GM19455 (cell line): Measurements from ENCODE around the gene FCHO1.

Experiments
- ATAC-seq: cut with Tn5 transposase; IDR thresholded peaks from one replicate; pipeline ENCODE4 v1.9.1; 2021; ENCODE audit not compliant: unreplicated experiment

Gene FCHO1

DNA sequence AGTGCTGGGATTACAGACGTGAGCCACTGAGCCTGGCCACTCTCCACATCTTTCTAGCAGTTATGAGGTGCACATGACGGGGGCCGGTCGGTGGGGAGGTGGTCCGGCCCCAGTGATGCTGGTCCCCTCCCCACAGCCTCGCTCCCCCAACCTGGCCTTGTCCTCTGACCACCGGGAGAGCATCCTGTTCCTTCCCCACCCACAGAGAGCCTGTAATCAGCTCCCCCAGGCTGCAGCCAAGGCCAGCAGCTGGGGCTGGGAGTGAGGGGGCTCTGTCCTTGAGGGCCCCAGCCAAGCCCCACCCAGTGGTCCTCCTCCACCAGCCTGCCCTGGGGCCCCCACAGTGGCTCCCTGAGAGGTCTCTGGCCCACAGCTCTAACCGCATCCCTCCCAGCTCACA is 73.1 kb downstream of the FCHO1 start:
- no peak for ATAC-seq

DNA sequence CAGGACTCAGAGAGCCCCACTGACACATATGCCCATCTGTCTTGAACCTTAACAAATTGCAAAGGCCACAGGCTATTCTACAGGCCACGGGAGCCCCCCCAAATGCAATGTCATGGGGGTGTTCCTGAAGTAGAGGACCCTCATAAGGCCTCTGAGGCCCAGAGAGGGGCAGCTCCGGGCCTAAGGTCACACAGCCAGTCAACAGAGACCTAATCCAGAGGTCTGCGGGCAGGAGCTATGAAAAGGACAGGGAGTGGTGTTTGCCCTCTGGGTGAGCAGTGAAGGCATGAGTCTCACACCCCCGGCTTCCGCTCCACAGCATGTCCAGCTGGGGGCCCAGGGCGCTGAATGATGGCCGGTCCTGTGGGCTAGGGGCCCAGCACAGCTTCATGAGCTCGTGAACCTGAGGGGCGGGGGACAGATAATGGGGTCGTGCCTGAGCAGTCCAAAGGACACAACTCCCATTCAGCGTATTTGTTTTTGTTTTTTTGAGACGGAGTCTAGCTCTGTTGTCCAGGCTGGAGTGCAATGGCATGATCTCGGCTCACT is 75.3 kb downstream of the FCHO1 start:
- ATAC-seq, result no peak

DNA sequence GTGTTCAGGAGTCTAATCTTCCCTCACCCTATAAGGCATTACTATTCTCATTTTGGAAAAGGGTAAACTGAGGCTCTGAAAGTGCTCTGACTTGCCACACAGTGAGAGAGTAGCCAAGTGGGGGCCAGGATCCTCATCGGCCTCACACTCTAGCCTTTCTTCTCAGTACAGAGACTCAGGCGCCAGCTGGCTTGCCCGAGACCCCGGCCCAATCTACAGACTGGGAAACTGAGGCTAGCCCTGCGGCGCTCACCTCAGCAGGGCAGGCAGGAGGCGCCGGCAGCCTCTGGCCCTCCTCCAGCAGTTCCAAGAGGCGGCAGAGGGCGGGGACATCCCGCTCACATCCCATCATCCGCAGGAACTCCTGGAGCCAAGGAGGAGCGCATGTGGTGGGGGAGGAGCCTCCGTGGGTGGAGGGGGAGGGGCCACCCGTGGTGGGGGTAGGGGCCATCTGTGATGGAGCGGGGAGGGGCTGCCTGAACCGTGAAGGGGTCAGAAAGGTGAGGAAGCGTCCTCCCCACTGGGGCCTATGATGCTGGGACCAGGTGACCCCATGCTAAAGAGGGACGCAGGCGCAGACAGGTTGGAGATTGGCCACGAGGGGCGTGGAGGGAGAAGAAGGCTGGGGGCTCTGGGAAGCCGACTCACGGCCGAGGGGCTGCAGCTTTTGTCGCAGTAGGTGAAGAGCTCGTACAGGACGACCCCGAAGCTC is 78.7 kb downstream of the FCHO1 start:
- ATAC-seq, result no peak

DNA sequence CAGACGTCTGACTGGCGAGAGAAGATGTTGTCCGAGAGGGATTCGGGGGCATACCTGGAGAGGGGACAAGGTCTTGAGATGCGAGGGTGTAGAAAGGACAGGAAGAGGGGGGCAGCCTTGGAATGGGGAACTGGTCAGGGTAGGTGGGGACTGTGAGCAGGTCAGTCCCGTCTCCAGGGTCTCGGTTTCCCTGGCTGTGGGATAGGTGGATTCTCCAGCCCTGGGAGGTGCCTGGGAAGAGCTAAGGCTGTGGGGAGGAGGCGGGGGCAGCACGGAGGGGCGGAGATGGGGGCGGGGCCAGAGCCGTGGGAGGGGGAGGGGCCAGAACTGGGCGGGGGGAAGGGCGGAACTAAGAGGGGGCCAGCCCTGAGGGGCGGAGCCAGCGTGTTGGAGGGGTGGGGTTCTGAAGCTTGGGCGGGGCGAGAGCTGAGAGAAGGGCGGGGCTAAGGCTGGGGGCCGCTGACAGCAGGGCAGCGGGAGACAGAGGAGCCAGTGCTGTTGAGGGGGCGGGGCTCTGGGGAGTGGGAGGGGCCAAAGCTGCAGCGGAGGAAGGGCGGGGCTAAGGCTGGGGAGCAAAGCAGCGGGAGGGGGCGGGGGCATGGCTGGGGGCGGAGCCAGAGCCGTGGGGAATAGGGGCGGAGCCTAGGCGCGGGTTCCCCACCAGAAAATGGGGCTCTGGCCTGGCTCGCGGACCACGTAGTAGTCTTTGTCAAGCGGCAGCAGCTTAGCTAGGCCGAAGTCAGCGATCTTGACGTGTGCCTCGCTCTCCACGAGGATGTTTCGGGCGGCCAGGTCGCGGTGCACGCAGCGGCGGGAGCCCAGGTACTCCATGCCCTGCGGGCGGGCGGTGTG is 79.5 kb downstream of the FCHO1 start:
- ATAC-seq, result no peak

DNA sequence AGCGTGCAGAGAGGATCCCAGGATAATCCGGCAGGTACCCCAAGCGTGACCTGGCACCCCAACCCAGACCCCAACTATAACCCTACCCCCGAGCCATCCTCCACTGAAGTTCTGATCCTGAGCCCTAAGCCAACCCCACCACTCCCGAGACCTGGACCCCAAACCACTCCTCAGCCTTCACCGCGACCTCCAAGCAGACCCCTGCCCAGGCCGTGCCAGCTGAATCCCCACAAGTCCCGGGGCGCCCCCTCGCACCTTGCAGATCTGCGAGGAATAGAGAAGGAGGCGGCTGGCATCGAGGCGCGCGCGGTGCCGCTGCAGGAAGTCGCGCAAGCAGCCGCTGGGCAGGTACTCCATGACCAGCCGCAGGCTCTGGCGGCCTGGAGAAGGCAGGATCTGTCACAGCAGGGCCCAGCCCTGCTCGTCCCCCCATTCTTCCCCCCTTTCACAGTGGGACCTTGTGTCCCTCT is 80.2 kb downstream of the FCHO1 start:
- no peak for ATAC-seq

DNA sequence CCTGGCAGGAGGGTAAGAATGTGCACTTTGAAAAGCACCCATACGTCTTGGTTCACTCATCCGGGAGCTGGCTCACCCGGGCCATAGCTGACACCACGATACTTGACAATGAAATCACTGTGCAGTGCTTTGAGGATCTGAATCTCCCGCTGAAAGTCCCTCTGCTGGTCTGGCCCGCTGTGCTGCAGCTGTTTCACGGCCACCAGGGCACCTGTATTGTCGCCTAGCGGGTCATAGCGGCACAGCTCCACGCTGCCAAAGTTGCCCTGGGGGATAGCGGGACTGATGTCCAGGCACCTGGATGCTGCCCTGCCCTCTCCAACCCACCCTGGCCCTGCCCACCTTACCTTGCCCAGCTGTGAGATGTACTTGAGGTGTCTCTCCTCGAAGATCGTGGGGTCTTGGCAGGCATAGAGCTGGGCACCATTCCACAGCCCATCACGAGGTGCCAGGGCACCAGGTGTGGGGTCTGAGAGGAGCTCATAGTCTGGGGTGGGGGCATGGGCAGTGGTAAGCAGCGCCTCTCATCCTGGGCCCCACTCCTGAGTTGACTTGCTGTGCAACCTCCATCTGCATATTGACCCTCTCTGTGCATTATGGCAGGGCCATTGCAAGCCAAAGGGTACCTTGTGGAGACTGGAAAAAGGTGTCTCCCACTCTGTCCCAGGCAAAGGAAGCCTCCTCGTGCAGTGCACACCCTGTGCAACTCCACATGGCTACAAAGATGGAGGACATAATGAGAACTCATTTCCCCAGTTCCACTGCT is 81.3 kb downstream of the FCHO1 start:
- ATAC-seq, result no peak

GRCh38 chr19:17834350-17835181 is 83.3 kb downstream of the FCHO1 start:
- ATAC-seq, result no peak

GRCh38 chr19:17835182-17836006 is 84.1 kb downstream of the FCHO1 start:
- ATAC-seq, result no peak

GRCh38 chr19:17836530-17836929 is 85.3 kb downstream of the FCHO1 start:
- no peak for ATAC-seq

DNA sequence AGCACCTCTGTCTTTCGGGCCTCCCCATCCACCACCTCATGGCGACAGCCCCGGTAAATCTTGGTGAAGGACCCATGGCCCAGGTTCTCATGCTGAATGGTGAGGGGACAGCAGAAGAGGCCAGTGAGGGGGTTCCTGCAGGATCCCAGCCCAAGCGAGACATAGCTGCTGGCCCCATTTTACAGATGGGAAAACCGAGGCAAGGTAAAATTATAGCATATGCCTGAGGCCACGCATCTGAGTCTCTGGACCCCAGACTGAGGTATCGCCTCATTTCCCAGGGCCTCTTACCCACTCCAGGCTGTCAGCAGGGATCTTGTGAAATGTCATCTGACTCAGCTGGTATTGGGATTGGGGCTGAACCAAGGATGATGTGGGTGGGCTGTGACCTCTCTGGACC is 86.7 kb downstream of the FCHO1 start:
- no peak for ATAC-seq
